Mesodermal cell (in vitro differentiated cells): ENCODE measurements around the gene LPIN1.

Experiments used
- H3K27ac ChIP-seq: 2 replicates; pipeline ENCODE4 v1.7.0; 2013; ENCODE audit warnings: mild to moderate bottlenecking, low read depth, low read length, moderate library complexity; ENCODE audit not compliant: severe bottlenecking
- H3K36me3 ChIP-seq: 2 replicates; pipeline ENCODE4 v1.7.1; 2013; ENCODE audit warnings: mild to moderate bottlenecking, low read length, moderate library complexity; ENCODE audit not compliant: control insufficient read depth, insufficient read depth
- H3K4me1 ChIP-seq: one replicate; pipeline ENCODE4 v1.7.1; 2013; ENCODE audit warnings: mild to moderate bottlenecking, low read length; ENCODE audit not compliant: insufficient read depth, control insufficient read depth, poor library complexity, severe bottlenecking
- H3K4me3 ChIP-seq: 2 replicates; pipeline ENCODE4 v1.7.0; 2013; ENCODE audit warnings: low read length, control low read depth, mild to moderate bottlenecking; ENCODE audit not compliant: insufficient read depth, poor library complexity, severe bottlenecking; ENCODE audit errors: extremely low read depth
- H3K9me3 ChIP-seq: 2 replicates; pipeline ENCODE4 v1.7.1; 2013; ENCODE audit warnings: mild to moderate bottlenecking, low read length, moderate library complexity; ENCODE audit not compliant: control insufficient read depth
- WGBS, 2 experiments: methylation state at CpG; one replicate each; pipeline ENCODE4 v1.1.5; 2013; ENCODE audit warnings: missing lambda C conversion rate in 2 of 2; ENCODE audit not compliant: insufficient coverage in 2 of 2; 5-methylcytosine and 5-hydroxymethylcytosine counted together

Gene LPIN1

GRCh38 chr2:11745613-11746375, 638 bp upstream of the LPIN1 start:
- Histone ChIP-seq H3K4me1 (peaks cover 53% of the 10 kb centered on the region), H3K9me3 (peaks cover 8% of the 10 kb centered on the region), H3K27ac (no peak overlapping the region), H3K4me3 (no peak overlapping the region), H3K36me3 (no peaks in the 10 kb centered on the region)
- WGBS, 2 experiments: 77% methylated on average over 20 to 26 of the region's 27 CpGs

- peaks cover 55% of the 10 kb centered on the region for H3K4me1 ChIP-seq
- H3K9me3 ChIP-seq: peaks cover 8% of the 10 kb centered on the region
- H3K27ac ChIP-seq: peak overlapping the region; percentile 73
- WGBS, 2 experiments: 0 to 1% methylated on average over 31 to 42 of the region's 42 CpGs
- peak overlapping the region; percentile 82 for H3K4me3 ChIP-seq
- peaks cover 4% of the 10 kb centered on the region for H3K36me3 ChIP-seq
Measured at GRCh38 chr2:11746807-11747459, 501 bp downstream of the LPIN1 start.

- 74 to 84% methylated on average over 15 of the region's 19 CpGs for WGBS, 2 experiments
- H3K4me3 ChIP-seq: peak overlapping the region; percentile 82
- H3K9me3 ChIP-seq: peaks cover 6% of the 10 kb centered on the region
- no peak overlapping the region for H3K27ac ChIP-seq
- H3K36me3 ChIP-seq: peaks cover 4% of the 10 kb centered on the region
- H3K4me1 ChIP-seq: peaks cover 48% of the 10 kb centered on the region
Measured at GRCh38 chr2:11748018-11748860, 1.8 kb downstream of the LPIN1 start.

- Histone ChIP-seq H3K9me3 (no peaks in the 10 kb centered on the region), H3K27ac (no peak overlapping the region), H3K4me1 (peaks cover 46% of the 10 kb centered on the region), H3K4me3 (no peak overlapping the region), H3K36me3 (peaks cover 4% of the 10 kb centered on the region)
- 92% methylated on average over 12 of the region's 13 CpGs for WGBS, 2 experiments
Measured at GRCh38 chr2:11748861-11749645, 2.6 kb downstream of the LPIN1 start.

GRCh38 chr2:11749646-11750349, 3.4 kb downstream of the LPIN1 start:
- H3K4me1 ChIP-seq: peaks cover 45% of the 10 kb centered on the region

GRCh38 chr2:11750422-11750821, 4.0 kb downstream of the LPIN1 start:
- no peak overlapping the region for H3K4me3 ChIP-seq
- 60 to 94% methylated on average over 1 to 4 of the region's 5 CpGs for WGBS, 2 experiments
- no peaks in the 10 kb centered on the region for H3K9me3 ChIP-seq
- H3K36me3 ChIP-seq: peaks cover 6% of the 10 kb centered on the region
- H3K27ac ChIP-seq: no peak overlapping the region
- peaks cover 39% of the 10 kb centered on the region for H3K4me1 ChIP-seq

More at GRCh38 chr2:11749646-11750349, 3.4 kb downstream of the LPIN1 start:
- no peak overlapping the region for H3K27ac ChIP-seq
- H3K4me3 ChIP-seq: no peak overlapping the region
- 82 to 86% methylated on average over 10 to 12 of the region's 13 CpGs for WGBS, 2 experiments
- no peaks in the 10 kb centered on the region for H3K9me3 ChIP-seq
- H3K36me3 ChIP-seq: peaks cover 4% of the 10 kb centered on the region

- H3K4me3 ChIP-seq: no peak overlapping the region
- peaks cover 37% of the 10 kb centered on the region for H3K4me1 ChIP-seq
- 79 to 96% methylated on average over 2 to 3 of the region's 7 CpGs for WGBS, 2 experiments
- H3K9me3 ChIP-seq: no peaks in the 10 kb centered on the region
- H3K36me3 ChIP-seq: peaks cover 8% of the 10 kb centered on the region
- no peak overlapping the region for H3K27ac ChIP-seq
Measured at GRCh38 chr2:11750917-11751316, 4.5 kb downstream of the LPIN1 start.

- peaks cover 34% of the 10 kb centered on the region for H3K4me1 ChIP-seq
Measured at GRCh38 chr2:11752906-11753305, 6.5 kb downstream of the LPIN1 start.

GRCh38 chr2:11753452-11753885, 7.0 kb downstream of the LPIN1 start:
- Histone ChIP-seq H3K9me3 (peaks cover 14% of the 10 kb centered on the region), H3K36me3 (peaks cover 32% of the 10 kb centered on the region), H3K4me1 (peaks cover 34% of the 10 kb centered on the region), H3K27ac (no peak overlapping the region), H3K4me3 (no peak overlapping the region)
- WGBS, 2 experiments: 84% methylated on average over 2 to 4 of the region's 5 CpGs

More at GRCh38 chr2:11752906-11753305, 6.5 kb downstream of the LPIN1 start:
- Histone ChIP-seq H3K27ac (no peak overlapping the region), H3K4me3 (no peak overlapping the region), H3K9me3 (peaks cover 11% of the 10 kb centered on the region), H3K36me3 (peaks cover 26% of the 10 kb centered on the region)
- 84 to 91% methylated on average over 5 to 6 of the region's 8 CpGs for WGBS, 2 experiments
